Adipose tissue (tissue), 3 donors: ENCODE results near the gene B3GAT2. TPM values are rescaled to one million over a fixed set of nuclear protein-coding genes. Genes with fewer than 3 reads are reported as not detected.

Experiments used
- H3K27ac ChIP-seq: one replicate; pipeline ENCODE4 v1.5.1; 2013; ENCODE audit warnings: low read depth, low read length
- WGBS, 3 donors: extraction: QIAGEN DNeasy Blood & Tissue Kit; methylation state at CpG; one replicate each; pipeline ENCODE4 v1.1.7; 2013; 5-methylcytosine and 5-hydroxymethylcytosine counted together
- polyA plus RNA-seq, 3 donors: library from polyadenylated mRNA; stranded (reverse); fragments of 200-250 nt; gene quantifications; one replicate each; pipeline ENCODE4 v1.2.3, GENCODE V29; 2013
- donor health status: healthy with polysubstance abuse.
- donor health status: Bipolar disorder and iron deficiency.
- donor health status: healthy.

B3GAT2 gene
- polyA plus RNA-seq, 3 donors: 0.09 to 0.11 (median 0.10) TPM

DNA sequence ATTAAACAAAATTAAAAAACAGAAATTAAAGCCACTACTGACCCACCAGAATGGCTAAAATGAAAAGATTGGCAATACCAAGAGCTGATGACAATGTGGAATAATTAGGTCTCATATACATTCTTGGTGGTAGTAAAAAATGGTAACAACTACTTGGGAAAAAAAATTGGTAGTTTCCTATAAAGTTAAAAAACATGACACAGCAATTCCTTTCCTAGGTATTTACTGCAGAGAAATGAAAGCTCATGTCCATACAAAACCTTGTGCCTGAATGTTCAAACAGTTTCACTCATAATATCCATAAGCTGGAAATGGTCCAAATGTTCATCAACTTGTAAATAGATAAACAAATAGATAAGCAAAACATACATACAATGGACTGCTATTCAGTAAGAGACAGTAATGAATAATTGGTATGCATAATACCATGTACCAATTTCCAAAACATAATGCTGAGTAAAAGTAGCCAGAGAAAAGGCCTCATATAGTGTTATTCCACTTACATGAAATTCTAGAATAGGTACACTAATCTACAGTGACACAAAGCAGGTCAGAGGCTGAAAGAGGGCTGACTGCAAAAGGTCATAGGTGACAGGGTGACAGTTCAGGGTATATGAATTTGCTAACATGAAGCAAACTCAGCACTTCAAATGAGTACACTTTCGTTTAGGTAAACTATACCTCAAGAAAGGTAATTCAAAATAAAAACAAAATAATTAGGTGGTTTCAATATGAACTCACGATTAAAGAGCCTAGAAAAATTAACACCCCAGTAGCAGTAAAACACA, 53.0 kb downstream of the B3GAT2 start:
- no peak overlapping the region for H3K27ac ChIP-seq
- 79 to 87% (median 84%) methylated on average over 2 of the region's 2 CpGs for WGBS, 3 donors

GRCh38 chr6:70901324-70901723, 55.5 kb downstream of the B3GAT2 start:
- no peak overlapping the region for H3K27ac ChIP-seq
- WGBS, 3 donors: 73 to 88% (median 86%) methylated on average over 3 of the region's 3 CpGs

DNA sequence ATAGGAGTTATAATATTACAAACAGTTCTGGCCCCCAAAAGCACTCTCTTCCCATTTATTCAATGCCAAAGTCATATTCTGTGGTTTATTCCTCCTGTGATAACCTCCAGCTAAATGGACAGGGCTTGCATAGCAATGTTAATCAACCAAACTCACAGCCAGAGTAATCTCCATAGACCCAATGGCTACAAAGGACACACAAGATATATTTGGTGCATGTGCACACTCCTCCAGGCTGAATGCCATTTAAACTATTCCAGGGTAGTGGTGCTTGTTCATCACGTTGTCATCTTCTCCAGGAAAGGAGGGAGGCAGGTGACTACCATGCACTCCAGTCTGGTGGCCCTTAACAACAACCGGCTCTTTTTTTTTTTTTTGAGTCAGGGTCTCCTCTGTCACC, 56.8 kb downstream of the B3GAT2 start:
- 58 to 72% (median 68%) methylated on average over 2 of the region's 2 CpGs for WGBS, 3 donors
- no peak overlapping the region for H3K27ac ChIP-seq

DNA sequence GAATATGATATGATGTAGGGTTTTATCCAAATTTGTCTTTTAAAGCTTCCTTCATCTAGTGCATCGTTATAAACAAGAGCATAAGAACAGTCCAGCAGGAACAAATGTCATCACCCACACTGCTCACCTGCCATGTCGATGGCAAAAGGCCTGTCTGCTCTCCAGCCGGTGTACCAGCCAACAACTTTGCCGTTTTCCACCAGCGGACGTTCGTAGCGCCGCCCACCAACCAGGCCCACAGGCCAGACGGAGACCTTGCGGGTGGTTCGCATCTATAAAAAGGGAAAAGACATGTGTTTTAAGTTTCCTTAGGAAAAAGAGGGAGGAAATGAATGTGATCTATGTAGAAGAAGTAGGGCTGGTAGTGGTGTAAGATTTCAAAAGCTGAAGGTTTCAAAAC, 62.9 kb downstream of the B3GAT2 start:
- 92 to 93% (median 92%) methylated on average over 12 of the region's 12 CpGs for WGBS, 3 donors
- no peak overlapping the region for H3K27ac ChIP-seq

- WGBS, 3 donors: 87 to 91% (median 89%) methylated on average over 7 of the region's 7 CpGs
These were observed 67.6 kb downstream of the B3GAT2 start for GRCh38 chr6:70889270-70889669.

DNA sequence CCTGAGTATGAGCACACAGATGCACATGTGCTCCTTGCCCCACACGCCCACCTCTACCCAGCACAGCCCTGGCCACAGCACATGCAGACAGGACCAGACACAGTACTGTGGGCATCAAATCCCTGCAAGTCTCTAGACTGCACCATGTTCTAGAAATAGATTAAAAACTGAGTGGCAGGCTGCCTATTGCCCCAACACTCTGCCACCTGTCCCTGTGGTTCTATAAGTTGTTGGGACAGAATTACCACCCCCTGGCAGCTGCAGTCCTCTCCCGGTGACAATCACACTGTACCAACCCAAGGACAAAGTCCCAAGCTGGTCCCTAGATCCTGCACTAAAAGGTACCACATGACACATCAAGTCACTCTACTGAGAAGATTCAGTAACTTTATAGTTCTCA, 70.2 kb downstream of the B3GAT2 start:
- no peak overlapping the region for H3K27ac ChIP-seq
- WGBS, 3 donors: 66 to 88% (median 84%) methylated on average over 2 of the region's 2 CpGs

More at GRCh38 chr6:70889270-70889669, 67.6 kb downstream of the B3GAT2 start:
- no peak overlapping the region for H3K27ac ChIP-seq

DNA sequence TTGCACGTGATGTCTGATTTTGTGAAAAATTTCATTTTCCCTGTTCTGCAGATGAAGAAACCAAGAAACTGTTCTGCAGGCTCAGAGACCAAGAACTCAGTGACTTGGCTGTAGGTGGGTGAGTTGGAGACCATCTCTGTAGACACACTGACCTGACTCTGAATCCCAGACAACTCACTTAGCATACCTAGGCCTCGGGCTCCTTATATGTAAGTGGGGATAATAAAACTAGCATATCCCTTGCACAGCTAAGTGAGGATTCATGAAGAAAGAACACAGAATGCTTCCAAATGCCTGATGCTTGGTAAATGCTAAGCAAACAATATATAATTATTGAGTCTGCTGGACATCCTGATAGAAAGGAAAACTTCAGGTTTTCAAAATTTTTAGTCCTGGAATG, 70.8 kb downstream of the B3GAT2 start:
- 80 to 89% (median 84%) methylated on average over 2 of the region's 2 CpGs for WGBS, 3 donors
- H3K27ac ChIP-seq: no peak overlapping the region

- 39 to 42% (median 42%) methylated on average over 17 of the region's 17 CpGs for WGBS, 3 donors
- no peak overlapping the region for H3K27ac ChIP-seq
These were observed 72.5 kb downstream of the B3GAT2 start for GRCh38 chr6:70884074-70884983.

- WGBS, 3 donors: 74 to 85% (median 84%) methylated on average over 5 of the region's 5 CpGs
- H3K27ac ChIP-seq: no peak overlapping the region
These were observed 77.4 kb downstream of the B3GAT2 start for GRCh38 chr6:70879496-70879895.

- no peak overlapping the region for H3K27ac ChIP-seq
- WGBS, 3 donors: 39 to 60% (median 57%) methylated on average over 3 of the region's 3 CpGs
These were observed 82.5 kb downstream of the B3GAT2 start for GRCh38 chr6:70874181-70874913.

GRCh38 chr6:70872469-70872868, 84.4 kb downstream of the B3GAT2 start:
- WGBS, 3 donors: 98 to 99% (median 98%) methylated on average over 2 of the region's 2 CpGs
- no peak overlapping the region for H3K27ac ChIP-seq

DNA sequence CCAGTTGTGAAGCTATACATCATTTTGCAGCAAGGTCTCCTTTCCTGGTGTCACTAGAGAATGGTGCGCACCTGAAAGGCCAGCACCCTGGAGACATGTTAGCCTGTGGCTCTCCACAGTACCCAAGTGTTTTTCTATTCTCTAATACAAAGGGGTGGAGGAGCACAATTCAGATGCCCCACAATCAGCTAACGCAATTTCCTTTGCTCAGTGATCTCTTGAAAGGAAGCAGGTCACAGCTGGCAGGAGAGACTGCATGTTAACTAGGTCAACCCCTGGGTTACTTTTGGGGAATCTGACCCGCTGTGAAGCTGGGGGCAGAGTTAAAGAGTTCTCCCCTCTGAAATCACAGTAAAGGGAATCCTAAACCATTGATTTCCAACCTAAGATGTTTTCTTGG, 92.5 kb downstream of the B3GAT2 start:
- no peak overlapping the region for H3K27ac ChIP-seq
- 57 to 79% (median 72%) methylated on average over 3 of the region's 3 CpGs for WGBS, 3 donors

DNA sequence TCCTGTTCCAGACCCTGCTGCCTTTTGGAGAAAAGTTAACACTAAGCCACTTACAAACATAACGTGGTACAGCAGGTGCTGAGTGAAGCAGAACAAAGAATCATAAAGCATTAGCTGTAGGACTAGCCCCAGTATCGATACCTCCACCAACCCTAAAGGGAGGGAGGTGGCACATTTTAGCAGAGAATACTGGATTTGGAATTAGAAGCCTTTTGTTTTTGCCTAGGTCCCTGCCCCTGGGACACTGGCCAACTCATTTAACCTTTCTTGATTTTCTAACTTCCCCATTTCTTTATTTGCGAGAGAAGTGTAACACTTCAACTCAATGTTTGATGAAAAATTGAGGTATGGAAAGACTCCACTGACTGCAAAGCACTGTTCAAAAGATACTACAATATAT, 93.5 kb downstream of the B3GAT2 start:
- no peak overlapping the region for H3K27ac ChIP-seq
- 61 to 72% (median 72%) methylated on average over 3 of the region's 3 CpGs for WGBS, 3 donors

DNA sequence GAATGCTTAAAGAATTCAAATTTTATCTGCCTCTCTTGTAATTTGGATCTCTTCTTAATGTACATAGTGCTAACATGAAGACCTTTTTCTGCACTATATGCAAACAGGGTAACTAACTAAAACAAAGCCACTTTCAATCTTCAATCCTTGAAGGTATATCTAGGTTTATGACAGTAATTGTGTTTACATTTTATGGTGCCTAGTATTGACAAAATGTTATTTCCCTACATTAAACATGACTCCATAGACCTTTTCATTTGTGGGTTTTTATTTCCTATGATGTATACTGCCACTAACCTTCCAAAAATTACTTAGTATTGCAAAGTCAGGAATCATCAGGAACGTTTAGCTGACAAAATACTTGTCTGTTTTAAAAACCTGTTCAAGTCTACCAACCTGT, 95.9 kb downstream of the B3GAT2 start:
- 89 to 92% (median 91%) methylated on average over 1 of the region's 1 CpG for WGBS, 3 donors
- no peak overlapping the region for H3K27ac ChIP-seq

DNA sequence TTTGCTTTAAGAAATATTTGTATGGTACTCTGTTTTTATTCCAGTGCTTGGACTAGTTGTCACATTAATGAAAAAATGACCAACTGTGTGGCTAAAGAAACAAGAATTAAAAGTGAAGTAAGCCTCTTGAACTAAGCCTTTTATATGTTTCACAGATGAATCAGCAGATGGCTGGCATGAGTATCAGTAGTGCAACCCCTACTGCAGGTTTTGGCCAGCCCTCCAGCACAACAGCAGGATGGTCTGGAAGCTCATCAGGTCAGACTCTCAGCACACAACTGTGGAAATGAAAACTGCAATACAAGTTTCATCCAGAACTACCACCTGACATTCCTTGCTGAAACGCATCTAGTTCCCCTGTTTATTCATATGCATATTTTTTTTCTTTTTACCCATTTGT, 96.8 kb downstream of the B3GAT2 start:
- H3K27ac ChIP-seq: no peak overlapping the region
- WGBS, 3 donors: 95 to 100% (median 95%) methylated on average over 1 of the region's 1 CpG

GRCh38 chr6:70857387-70858077, 99.3 kb downstream of the B3GAT2 start:
- WGBS, 3 donors: 93 to 98% (median 94%) methylated on average over 5 of the region's 5 CpGs
- no peak overlapping the region for H3K27ac ChIP-seq

DNA sequence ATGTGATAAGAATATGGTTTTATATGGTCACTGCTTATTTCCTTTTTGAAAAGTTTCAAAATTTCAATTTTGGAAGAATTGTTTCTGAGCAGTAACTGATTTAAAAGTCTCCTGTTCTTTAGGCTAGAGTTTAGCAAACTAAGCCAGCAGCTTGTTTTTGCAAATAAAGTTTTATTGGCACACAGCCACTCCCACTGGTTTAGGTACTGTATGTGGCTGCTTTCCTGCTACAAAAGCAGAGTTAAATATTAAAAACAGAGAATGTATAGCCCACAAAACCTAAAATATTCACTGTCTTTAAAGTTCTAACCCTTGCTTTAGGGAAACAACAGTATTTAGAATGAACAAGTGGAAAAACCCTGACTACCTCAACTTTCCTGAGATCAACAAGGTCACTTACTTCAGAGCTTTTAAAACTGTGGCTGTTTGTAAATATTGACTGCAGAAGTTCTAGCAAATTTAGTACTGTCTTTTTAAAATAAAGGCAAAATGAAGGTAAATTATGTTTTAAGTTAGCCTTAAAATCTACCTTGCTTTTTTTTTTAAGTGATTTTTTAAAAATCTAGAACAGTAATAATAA, 104.1 kb downstream of the B3GAT2 start:
- H3K27ac ChIP-seq: no peak overlapping the region
